PC-3 (cell line): ENCODE results near the gene RIOX2. TPM values are rescaled to one million over a fixed set of nuclear protein-coding genes. Genes with fewer than 3 reads are reported as not detected.

Experiments used
- ATAC-seq: fragments of 200-7000 bp; cut with Tn5 transposase; 2 replicates; pipeline ENCODE4 v1.9.1; 2020; ENCODE audit warnings: mild to moderate bottlenecking, moderate library complexity
- BruUV-seq: library from RNA; stranded (reverse); fragments of 400-500 nt; replicated peaks from 2 replicates; lab custom pipeline; 2021; lab: Mats Ljungman, UMichigan
- CTCF ChIA-PET: fragments of 300-600 bp; sonication (Branson Sonifier 250); formaldehyde crosslinking; loops from one replicate; lab custom pipeline; 2022; ENCODE audit warnings: antibody characterized with exemption; lab: Charles Lee
- POLR2A ChIA-PET: fragments of 300-600 bp; sonication (Branson Sonifier 250); formaldehyde crosslinking; loops from one replicate; lab custom pipeline; 2022; ENCODE audit warnings: antibody characterized with exemption; ENCODE audit not compliant: unreplicated experiment; lab: Charles Lee
- DNase-seq: peaks from one replicate; pipeline ENCODE4 v3.0.0-alpha.2; 2015
- H2AFZ ChIP-seq: fragments of 300-600 bp; sonication (generic); 2 replicates; pipeline ENCODE4 v1.6.0; 2016; ENCODE audit warnings: antibody characterized with exemption, low read length
- H3F3A ChIP-seq: fragments of 300-600 bp; sonication (generic); one replicate; pipeline ENCODE4 v1.6.0; 2017; ENCODE audit warnings: antibody characterized with exemption, low read length, control low read depth, mild to moderate bottlenecking; ENCODE audit not compliant: unreplicated experiment
- H3K27ac ChIP-seq: fragments of 300-600 bp; sonication (generic); 2 replicates; pipeline ENCODE4 v1.5.1; 2016; ENCODE audit warnings: mild to moderate bottlenecking, low read length
- H3K27me3 ChIP-seq: fragments of 300-600 bp; sonication (generic); 2 replicates; pipeline ENCODE4 v1.6.1; 2016; ENCODE audit warnings: low read length, mixed read lengths
- H3K36me3 ChIP-seq: fragments of 300-600 bp; sonication (generic); 2 replicates; pipeline ENCODE4 v1.6.1; 2016; ENCODE audit warnings: low read depth, mixed run types, low read length, mixed read lengths
- H3K4me1 ChIP-seq: fragments of 300-600 bp; sonication (generic); 2 replicates; pipeline ENCODE4 v1.5.1; 2016; ENCODE audit warnings: low read length; ENCODE audit not compliant: insufficient read depth
- H3K4me2 ChIP-seq: fragments of 300-600 bp; sonication (generic); 2 replicates; pipeline ENCODE4 v1.6.0; 2016; ENCODE audit warnings: low read length
- H3K4me3 ChIP-seq: fragments of 300-600 bp; sonication (generic); 2 replicates; pipeline ENCODE4 v1.5.1; 2016; ENCODE audit warnings: mild to moderate bottlenecking, low read length, mixed read lengths
- H3K79me2 ChIP-seq: fragments of 300-600 bp; sonication (generic); 2 replicates; pipeline ENCODE4 v1.6.1; 2017; ENCODE audit warnings: low read length, mixed read lengths
- H3K9ac ChIP-seq: fragments of 300-600 bp; sonication (generic); 2 replicates; pipeline ENCODE4 v1.6.0; 2016; ENCODE audit warnings: mild to moderate bottlenecking, low read length
- H3K9me2 ChIP-seq: fragments of 300-600 bp; sonication (generic); replicated peaks from 2 replicates; pipeline ENCODE4 v1.6.1; 2016; ENCODE audit warnings: mixed run types, low read length, mixed read lengths
- H3K9me3 ChIP-seq: fragments of 300-600 bp; sonication (generic); 2 replicates; pipeline ENCODE4 v1.6.1; 2016; ENCODE audit warnings: low read length, mixed read lengths
- H4K20me1 ChIP-seq: fragments of 300-600 bp; sonication (generic); 2 replicates; pipeline ENCODE4 v1.6.1; 2016; ENCODE audit warnings: low read length, mixed read lengths
- CTCF ChIP-seq: fragments of 300-600 bp; sonication (generic); conservative IDR thresholded peaks from 2 replicates; pipeline ENCODE4 v1.5.1; 2017; ENCODE audit warnings: antibody characterized with exemption, low read depth, mild to moderate bottlenecking, low read length
- EZH2 ChIP-seq: fragments of 300-600 bp; sonication (generic); IDR thresholded peaks from one replicate; pipeline ENCODE4 v1.6.1; 2017; ENCODE audit warnings: antibody characterized with exemption, mild to moderate bottlenecking, low read length; ENCODE audit not compliant: unreplicated experiment
- EZH2phosphoT487 ChIP-seq: fragments of 300-600 bp; sonication (generic); IDR thresholded peaks from 2 replicates; pipeline ENCODE4 v1.6.1; 2018; ENCODE audit warnings: mild to moderate bottlenecking, antibody characterized with exemption, low read length, borderline replicate concordance
- intact Hi-C: fragments of 100-400 bp; cut with micrococcal nuclease; formaldehyde crosslinking; loops from 2 replicates; pipeline ENCODE4 v1.9.0; 2023
- total RNA-seq: library from RNA; depleted of rRNA; stranded (reverse); fragments of >200 nt; gene quantifications from 2 replicates; pipeline ENCODE4 v1.2.3, GENCODE V29; 2014

The RIOX2 gene
- total RNA-seq, 1 experiment from 2014 or later, result 46.4 TPM

GRCh38 chr3:97975466-97975865 is 3.2 kb upstream of the RIOX2 start:
- Histone ChIP-seq H3K4me1 (peaks cover 14% of the 10 kb centered on the region), H3K36me3 (no peaks in the 10 kb centered on the region), H3K9me3 (no peaks in the 10 kb centered on the region), H3K27ac (no peak overlapping the region), H3K4me2 (no peak overlapping the region), H3K9me2 (no peaks in the 10 kb centered on the region), H2AFZ (no peak overlapping the region), H3K27me3 (no peaks in the 10 kb centered on the region), H3K9ac (no peak overlapping the region), H3K79me2 (peaks cover 14% of the 10 kb centered on the region), H3F3A (no peaks in the 10 kb centered on the region), H3K4me3 (no peak overlapping the region), H4K20me1 (no peaks in the 10 kb centered on the region; the same call in 1 of the 2 replicates)
- TF ChIP-seq EZH2, result no peak
- TF ChIP-seq EZH2phosphoT487, result no peak
- peak; percentile 58 for TF ChIP-seq CTCF
- BruUV-seq, result no TSS peak
- DNase-seq (peak; percentile 25), ATAC-seq (no peak)
- intact Hi-C loops, result no loop called here
- ChIA-PET CTCF (interaction anchor here (1.0 kb wide), 1 partner anchor 154 kb away, joined by 3 read pairs; the partner anchor contains the start of gene CRYBG3), POLR2A (interaction anchor here (0.5 kb wide), 1 partner anchor 186 kb away, joined by 5 read pairs; no protein-coding TSS in a partner anchor)

- CTCF ChIA-PET, result interaction anchor here (1.0 kb wide), 1 partner anchor 153 kb away, joined by 3 read pairs; the partner anchor contains the start of gene CRYBG3
- no peaks in the 10 kb centered on the region for H3K9me2 ChIP-seq
- H3K4me1 ChIP-seq, result peaks cover 19% of the 10 kb centered on the region
- H3K9ac ChIP-seq, result no peak overlapping the region
- H4K20me1 ChIP-seq, result no peaks in the 10 kb centered on the region; the same call in 1 of the 2 replicates
- DNase-seq (no peak), ATAC-seq (no peak)
- no peak overlapping the region for H2AFZ ChIP-seq
- no peaks in the 10 kb centered on the region for H3K9me3 ChIP-seq
- peaks cover 18% of the 10 kb centered on the region for H3K79me2 ChIP-seq
- intact Hi-C loops, result loop anchor here (5.0 kb wide), 1 partner anchor 93 kb away; no protein-coding TSS in a partner anchor
- no peaks in the 10 kb centered on the region for H3F3A ChIP-seq
- no peak for TF ChIP-seq CTCF
- no peak for TF ChIP-seq EZH2
- TF ChIP-seq EZH2phosphoT487, result no peak
- H3K27me3 ChIP-seq, result no peaks in the 10 kb centered on the region
- BruUV-seq, result no TSS peak
- no peaks in the 10 kb centered on the region for H3K36me3 ChIP-seq
- no peak overlapping the region for H3K27ac ChIP-seq
- POLR2A ChIA-PET, result interaction anchor here (0.5 kb wide), 1 partner anchor 185 kb away, joined by 5 read pairs; no protein-coding TSS in a partner anchor
- no peak overlapping the region for H3K4me2 ChIP-seq
- no peak overlapping the region for H3K4me3 ChIP-seq
These were observed 2.8 kb upstream of the RIOX2 start for GRCh38 chr3:97974996-97975395.

- ChIA-PET CTCF (no interaction called here), POLR2A (no interaction called here)
- Histone ChIP-seq H3K36me3 (no peaks in the 10 kb centered on the region), H3K9ac (peak overlapping the region; percentile 69; the same call in 1 of the 2 replicates), H3K27ac (no peak overlapping the region), H3K4me3 (peak overlapping the region; percentile 75; the same call in 1 of the 2 replicates), H3K9me2 (no peaks in the 10 kb centered on the region), H3F3A (no peaks in the 10 kb centered on the region), H2AFZ (peak overlapping the region; percentile 62), H4K20me1 (no peaks in the 10 kb centered on the region; the same call in 1 of the 2 replicates), H3K9me3 (no peaks in the 10 kb centered on the region), H3K27me3 (no peaks in the 10 kb centered on the region), H3K4me2 (peak overlapping the region; percentile 92; the same call in 1 of the 2 replicates), H3K79me2 (peaks cover 38% of the 10 kb centered on the region), H3K4me1 (peaks cover 22% of the 10 kb centered on the region)
- intact Hi-C loops, result loop anchor here (5.0 kb wide), 1 partner anchor 91 kb away; no protein-coding TSS in a partner anchor
- BruUV-seq, result no TSS peak
- TF ChIP-seq EZH2phosphoT487 (no peak), EZH2 (no peak), CTCF (no peak)
- DNase-seq, result no peak
- no peak for ATAC-seq
These were observed 745 bp upstream of the RIOX2 start for GRCh38 chr3:97972976-97973375.
